ENCODE data around the gene HOXD13.
A peak's percentile ranks its signal among the peaks of the same experiment; 100 is the strongest.

Gene HOXD13

GRCh38 chr2:176089843-176090395 is 2.6 kb upstream of the HOXD13 start:
- TF ChIP-seq POLR2A (IDR thresholded peaks at IDR 0.05; ENCODE audit: low read depth, low read length) (no peak), TAF1 (IDR thresholded peaks at IDR 0.05; ENCODE audit: borderline replicate concordance, low read depth, low read length) (no peak), POLR2AphosphoS5 (IDR thresholded peaks at IDR 0.05; ENCODE audit: low read depth, low read length) (no peak)
- DNase-seq (ENCODE audit: insufficient read length) (no peak), FAIRE-seq (no peak)

GRCh38 chr2:176090862-176091261 is 1.7 kb upstream of the HOXD13 start:
- FAIRE-seq (no peak), DNase-seq (ENCODE audit: insufficient read length) (no peak)
- TF ChIP-seq TAF1 (IDR thresholded peaks at IDR 0.05; ENCODE audit: borderline replicate concordance, low read depth, low read length) (no peak), POLR2AphosphoS5 (IDR thresholded peaks at IDR 0.05; ENCODE audit: low read depth, low read length) (no peak), POLR2A (IDR thresholded peaks at IDR 0.05; ENCODE audit: low read depth, low read length) (no peak)

- no peak for TF ChIP-seq POLR2A (IDR thresholded peaks at IDR 0.05; ENCODE audit: low read depth, low read length)
- no peak for TF ChIP-seq POLR2AphosphoS5 (IDR thresholded peaks at IDR 0.05; ENCODE audit: low read depth, low read length)
- no peak for TF ChIP-seq TAF1 (IDR thresholded peaks at IDR 0.05; ENCODE audit: borderline replicate concordance, low read depth, low read length)
- FAIRE-seq: no peak
- no peak for DNase-seq (ENCODE audit: insufficient read length)
Measured at GRCh38 chr2:176091329-176092258, 927 bp upstream of the HOXD13 start.

- TF ChIP-seq POLR2AphosphoS5 (IDR thresholded peaks at IDR 0.05; ENCODE audit: low read depth, low read length): no peak
- no peak for TF ChIP-seq POLR2A (IDR thresholded peaks at IDR 0.05; ENCODE audit: low read depth, low read length)
- TF ChIP-seq TAF1 (IDR thresholded peaks at IDR 0.05; ENCODE audit: borderline replicate concordance, low read depth, low read length): no peak
- no peak for FAIRE-seq
Measured at GRCh38 chr2:176093145-176093897, 800 bp downstream of the HOXD13 start.

GRCh38 chr2:176093898-176094249 is 1.4 kb downstream of the HOXD13 start:
- FAIRE-seq (no peak), DNase-seq (ENCODE audit: insufficient read length) (no peak)
- TF ChIP-seq POLR2AphosphoS5 (IDR thresholded peaks at IDR 0.05; ENCODE audit: low read depth, low read length) (no peak), TAF1 (IDR thresholded peaks at IDR 0.05; ENCODE audit: borderline replicate concordance, low read depth, low read length) (no peak), POLR2A (IDR thresholded peaks at IDR 0.05; ENCODE audit: low read depth, low read length) (no peak)

More at GRCh38 chr2:176093145-176093897, 800 bp downstream of the HOXD13 start:
- no peak for DNase-seq (ENCODE audit: insufficient read length)

- no peak for DNase-seq (ENCODE audit: insufficient read length)
- no peak for FAIRE-seq
- no peak for TF ChIP-seq TAF1 (IDR thresholded peaks at IDR 0.05; ENCODE audit: borderline replicate concordance, low read depth, low read length)
- no peak for TF ChIP-seq POLR2AphosphoS5 (IDR thresholded peaks at IDR 0.05; ENCODE audit: low read depth, low read length)
- TF ChIP-seq POLR2A (IDR thresholded peaks at IDR 0.05; ENCODE audit: low read depth, low read length): no peak
Measured at GRCh38 chr2:176094349-176094748, 1.8 kb downstream of the HOXD13 start.

GRCh38 chr2:176095421-176095820 is 2.9 kb downstream of the HOXD13 start:
- FAIRE-seq: no peak
- no peak for DNase-seq (ENCODE audit: insufficient read length)
- TF ChIP-seq POLR2AphosphoS5 (IDR thresholded peaks at IDR 0.05; ENCODE audit: low read depth, low read length): no peak
- TF ChIP-seq TAF1 (IDR thresholded peaks at IDR 0.05; ENCODE audit: borderline replicate concordance, low read depth, low read length): no peak
- TF ChIP-seq POLR2A (IDR thresholded peaks at IDR 0.05; ENCODE audit: low read depth, low read length): no peak

GRCh38 chr2:176096243-176096985 is 3.9 kb downstream of the HOXD13 start:
- no peak for DNase-seq (ENCODE audit: insufficient read length)
- peak; percentile 83 for FAIRE-seq
- TF ChIP-seq POLR2A (IDR thresholded peaks at IDR 0.05; ENCODE audit: low read depth, low read length): no peak

- DNase-seq (ENCODE audit: insufficient read length): peak; percentile 71
- TF ChIP-seq POLR2AphosphoS5 (IDR thresholded peaks at IDR 0.05; ENCODE audit: low read depth, low read length) (no peak), TAF1 (IDR thresholded peaks at IDR 0.05; ENCODE audit: borderline replicate concordance, low read depth, low read length) (no peak), POLR2A (IDR thresholded peaks at IDR 0.05; ENCODE audit: low read depth, low read length) (no peak)
- peak; percentile 92 for FAIRE-seq
Measured at GRCh38 chr2:176096986-176097819, 4.7 kb downstream of the HOXD13 start.

- FAIRE-seq (no peak), DNase-seq (ENCODE audit: insufficient read length) (no peak)
- TF ChIP-seq TAF1 (IDR thresholded peaks at IDR 0.05; ENCODE audit: borderline replicate concordance, low read depth, low read length) (no peak), POLR2A (IDR thresholded peaks at IDR 0.05; ENCODE audit: low read depth, low read length) (no peak), POLR2AphosphoS5 (IDR thresholded peaks at IDR 0.05; ENCODE audit: low read depth, low read length) (no peak)
Measured at GRCh38 chr2:176097820-176098365, 5.4 kb downstream of the HOXD13 start.

Data from GM12892 (cell line).